NCI-H1092 (cell line): ENCODE results near the gene PRSS27.
A peak's percentile ranks its signal among the peaks of the same experiment; 100 is the strongest.
"Not testable (repeated sequence)": the region's sequence is repeated elsewhere in the genome, so short reads cannot be mapped to it uniquely, and the experiment has no call there.

Experiments
- DNase-seq: peaks from one replicate; lab custom pipeline; 2025; lab: John Stamatoyannopoulos, UW

PRSS27 gene

GRCh38 chr16:2673066-2673999, 46.7 kb downstream of the PRSS27 start:
- DNase-seq, result peak; percentile 93

- DNase-seq, result no peak
These were observed 48.3 kb downstream of the PRSS27 start for GRCh38 chr16:2671741-2672140.

- not testable (repeated sequence) for DNase-seq
These were observed 48.8 kb downstream of the PRSS27 start for GRCh38 chr16:2671193-2671592.

GRCh38 chr16:2670017-2670416, 50.0 kb downstream of the PRSS27 start:
- DNase-seq, result peak; percentile 16

GRCh38 chr16:2669587-2669986, 50.4 kb downstream of the PRSS27 start:
- not testable (repeated sequence) for DNase-seq

- DNase-seq, result not testable (repeated sequence)
These were observed 53.4 kb downstream of the PRSS27 start for GRCh38 chr16:2666671-2667070.

- no peak for DNase-seq
These were observed 55.4 kb downstream of the PRSS27 start for GRCh38 chr16:2664574-2664982.

GRCh38 chr16:2663553-2664546, 56.2 kb downstream of the PRSS27 start:
- DNase-seq, result no peak
